ENCODE measurements around the gene MRPS9.

The MRPS9 gene

GRCh38 chr2:105039559-105039958 lies 1.7 kb downstream of the MRPS9 start:
- no peak for DNase-seq (ENCODE audit: low read depth in 2 of 2)
- no peak overlapping the region for H3K4me3 ChIP-seq (replicated peaks in 1 of 2; ENCODE audit: low read depth in 2 of 2, low read length in 2 of 2)
- no peak for TF ChIP-seq CTCF (IDR thresholded peaks at IDR 0.05; ENCODE audit: low read depth, low read length)

- DNase-seq (ENCODE audit: low read depth in 2 of 2), result no peak
- no peak overlapping the region for H3K4me3 ChIP-seq (replicated peaks in 1 of 2; ENCODE audit: low read depth in 2 of 2, low read length in 2 of 2)
- no peak for TF ChIP-seq CTCF (IDR thresholded peaks at IDR 0.05; ENCODE audit: low read depth, low read length)
Measured at GRCh38 chr2:105042189-105042588, 4.3 kb downstream of the MRPS9 start.

- H3K4me3 ChIP-seq (replicated peaks in 1 of 2; ENCODE audit: low read depth in 2 of 2, low read length in 2 of 2), result no peak overlapping the region
- no peak for TF ChIP-seq CTCF (IDR thresholded peaks at IDR 0.05; ENCODE audit: low read depth, low read length)
- DNase-seq (ENCODE audit: low read depth in 2 of 2), result peak; percentile 17 to 24
Measured at GRCh38 chr2:105052773-105053172, 14.9 kb downstream of the MRPS9 start.

- TF ChIP-seq CTCF (IDR thresholded peaks at IDR 0.05; ENCODE audit: low read depth, low read length), result no peak
- peak; percentile 41 to 64 for DNase-seq (ENCODE audit: low read depth in 2 of 2)
- no peak overlapping the region for H3K4me3 ChIP-seq (replicated peaks in 1 of 2; ENCODE audit: low read depth in 2 of 2, low read length in 2 of 2)
Measured at GRCh38 chr2:105055613-105056012, 17.7 kb downstream of the MRPS9 start.

- no peak for DNase-seq (ENCODE audit: low read depth in 2 of 2)
- TF ChIP-seq CTCF (IDR thresholded peaks at IDR 0.05; ENCODE audit: low read depth, low read length), result no peak
- H3K4me3 ChIP-seq (replicated peaks in 1 of 2; ENCODE audit: low read depth in 2 of 2, low read length in 2 of 2), result no peak overlapping the region
Measured at GRCh38 chr2:105056245-105056644, 18.4 kb downstream of the MRPS9 start.

- H3K4me3 ChIP-seq (replicated peaks in 1 of 2; ENCODE audit: low read depth in 2 of 2, low read length in 2 of 2), result no peak overlapping the region
- no peak for TF ChIP-seq CTCF (IDR thresholded peaks at IDR 0.05; ENCODE audit: low read depth, low read length)
- DNase-seq (ENCODE audit: low read depth in 2 of 2), result no peak
Measured at GRCh38 chr2:105057005-105057404, 19.1 kb downstream of the MRPS9 start.

GRCh38 chr2:105061560-105061959 lies 23.7 kb downstream of the MRPS9 start:
- H3K4me3 ChIP-seq (replicated peaks in 1 of 2; ENCODE audit: low read depth in 2 of 2, low read length in 2 of 2), result no peak overlapping the region
- no peak for TF ChIP-seq CTCF (IDR thresholded peaks at IDR 0.05; ENCODE audit: low read depth, low read length)
- no peak for DNase-seq (ENCODE audit: low read depth in 2 of 2)

All from cardiac fibroblast (primary cell).